NCI-H2227 (cell line): ENCODE data around the gene CHRNA4.
A peak's percentile ranks its signal among the peaks of the same experiment; 100 is the strongest.

Experiments
- DNase-seq: peaks from one replicate; lab custom pipeline; 2025; ENCODE audit not compliant: unreplicated experiment; lab: John Stamatoyannopoulos, UW

CHRNA4 gene

GRCh38 chr20:63379296-63379695 lies 18.1 kb upstream of the CHRNA4 start:
- no peak for DNase-seq

DNA sequence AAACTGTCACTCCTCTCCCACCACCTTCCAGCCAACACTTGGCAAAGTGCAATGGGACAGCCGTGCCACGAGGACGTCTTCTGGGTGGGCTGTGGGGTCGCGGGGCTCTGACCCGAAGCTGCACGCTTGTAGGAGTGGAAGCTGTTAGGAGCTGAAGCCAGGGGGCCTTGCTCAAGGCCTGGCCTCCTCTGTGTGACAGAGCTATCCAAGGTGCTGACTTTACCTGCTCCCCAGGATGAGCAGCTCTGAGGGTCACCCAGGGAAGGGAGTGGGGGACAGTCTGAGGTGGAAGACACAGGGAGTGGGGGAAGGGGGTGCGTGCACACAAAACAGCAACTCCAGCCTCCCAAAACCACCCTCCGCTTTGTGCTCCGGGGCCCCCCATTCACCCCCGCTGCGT lies 17.5 kb upstream of the CHRNA4 start:
- no peak for DNase-seq

DNA sequence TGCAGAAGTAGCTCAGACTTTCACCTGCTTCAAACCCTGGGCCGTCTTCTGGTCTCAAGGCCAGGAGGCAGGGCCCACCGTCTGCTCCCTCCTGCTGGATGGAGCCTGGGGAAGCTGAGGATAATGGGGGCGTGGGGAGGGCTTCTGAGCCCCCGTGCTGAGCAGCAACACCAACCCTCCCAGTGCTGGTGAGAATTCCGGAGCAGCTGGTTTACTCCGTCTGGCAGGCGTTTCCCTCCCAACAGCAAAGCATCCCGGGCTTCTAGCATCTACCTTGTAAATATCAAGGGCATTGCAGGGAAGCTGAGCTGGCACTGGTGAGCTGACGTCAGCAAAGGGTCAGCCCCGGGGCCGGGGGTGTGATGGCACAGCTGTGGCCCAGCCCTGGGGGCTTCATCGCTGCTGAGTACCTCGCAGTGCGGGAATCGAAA lies 16.8 kb upstream of the CHRNA4 start:
- peak; percentile 50 for DNase-seq

DNA sequence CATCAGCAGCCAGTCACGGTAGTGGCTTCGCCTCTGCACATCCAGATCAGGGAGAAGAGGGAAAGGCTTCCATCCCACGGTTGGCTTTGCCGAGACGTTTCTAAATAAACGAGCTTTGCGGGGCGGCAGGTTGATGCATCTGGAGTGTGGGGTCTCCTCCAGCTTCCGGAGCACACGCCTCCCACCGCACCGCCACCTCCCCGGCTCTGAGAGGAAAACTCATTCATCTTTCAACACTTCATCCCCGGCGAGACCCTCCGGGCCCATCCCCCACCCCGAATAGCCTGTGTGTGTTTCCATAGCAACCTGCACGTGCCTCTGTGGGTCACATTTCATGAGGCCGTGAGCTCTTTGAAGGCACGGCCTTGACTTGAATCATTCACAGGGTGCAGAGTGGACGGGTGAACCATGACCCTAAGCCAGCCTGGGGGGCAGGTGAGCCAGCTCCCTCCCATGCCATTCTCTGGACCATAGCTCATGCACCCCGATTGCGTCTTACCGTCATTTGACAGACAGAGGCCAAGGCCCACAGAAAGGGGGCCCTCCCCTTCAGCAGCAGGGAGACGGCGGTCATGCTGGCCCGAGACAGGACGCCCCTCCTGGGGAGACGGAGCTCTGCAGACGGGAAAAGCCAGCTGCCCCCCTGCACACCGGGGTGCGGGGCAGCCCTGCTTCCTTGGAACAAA lies 16.2 kb upstream of the CHRNA4 start:
- peak; percentile 77 for DNase-seq

DNA sequence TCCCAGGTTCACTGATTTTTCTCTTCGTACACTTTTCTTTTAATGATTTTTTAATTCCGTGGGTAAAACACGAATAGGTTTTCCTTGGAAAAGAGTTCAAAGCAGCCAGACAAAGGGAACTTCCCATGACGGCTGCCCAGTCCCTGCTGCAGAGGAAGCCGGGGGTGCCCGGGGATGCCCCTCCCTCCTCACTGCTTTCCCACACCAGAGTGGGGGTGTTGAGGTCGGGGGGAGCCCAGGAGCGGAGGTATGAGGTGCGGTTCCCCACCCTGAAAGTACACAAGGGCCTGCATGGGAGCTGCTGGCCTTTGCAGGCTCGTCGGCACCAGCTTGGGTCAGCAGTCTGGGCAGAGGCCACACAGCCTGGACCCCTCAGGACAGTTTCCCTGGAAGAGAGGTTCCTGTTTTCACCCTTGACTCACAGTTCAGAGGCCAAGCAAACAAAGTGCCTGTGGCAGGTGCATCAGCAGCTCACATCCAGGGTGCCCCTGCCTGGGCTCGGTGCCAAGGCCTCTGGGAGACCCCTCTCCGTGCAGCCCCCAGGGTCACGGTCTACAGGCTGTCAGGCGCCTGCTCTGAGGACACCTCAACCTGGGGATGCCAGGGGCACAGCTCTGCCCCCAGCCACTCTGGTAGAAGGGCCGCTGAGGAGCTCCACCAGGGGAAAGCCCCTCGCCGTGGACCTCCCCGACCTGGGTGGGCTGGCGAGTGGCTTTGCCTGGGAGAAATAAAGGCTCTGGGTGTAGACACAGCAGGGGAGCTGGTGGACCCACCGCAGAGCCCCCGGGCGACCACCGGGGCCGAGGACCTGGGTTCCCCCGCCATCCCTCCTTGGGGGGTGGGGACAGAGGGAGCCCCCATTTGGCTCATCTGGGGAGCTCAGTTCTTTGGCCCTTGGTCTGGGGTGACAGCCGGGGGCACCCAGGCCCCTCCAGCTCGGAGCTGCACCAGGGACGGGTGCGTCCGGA lies 15.4 kb upstream of the CHRNA4 start:
- DNase-seq: no peak

DNA sequence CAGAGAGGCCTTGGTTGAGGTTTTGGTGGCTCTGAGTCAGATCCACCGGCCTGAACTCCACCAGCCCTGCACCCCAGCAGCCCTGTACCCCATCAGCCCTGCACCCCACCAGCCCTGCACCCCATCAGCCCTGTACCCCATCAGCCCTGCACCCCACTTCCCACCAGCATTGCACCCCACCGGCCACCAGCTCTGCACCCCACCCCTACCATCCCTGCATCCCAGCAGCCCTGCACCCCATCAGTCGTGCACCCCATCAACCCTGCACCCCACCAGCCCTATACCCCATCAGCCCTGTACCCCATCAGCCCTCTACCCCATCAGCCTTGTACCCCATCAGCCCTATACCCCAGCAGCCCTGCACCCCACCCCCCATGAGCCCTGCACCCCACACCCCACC lies 14.3 kb upstream of the CHRNA4 start:
- no peak for DNase-seq

- DNase-seq: no peak
Observed at GRCh38 chr20:63374504-63374903, 13.4 kb upstream of the CHRNA4 start.

DNA sequence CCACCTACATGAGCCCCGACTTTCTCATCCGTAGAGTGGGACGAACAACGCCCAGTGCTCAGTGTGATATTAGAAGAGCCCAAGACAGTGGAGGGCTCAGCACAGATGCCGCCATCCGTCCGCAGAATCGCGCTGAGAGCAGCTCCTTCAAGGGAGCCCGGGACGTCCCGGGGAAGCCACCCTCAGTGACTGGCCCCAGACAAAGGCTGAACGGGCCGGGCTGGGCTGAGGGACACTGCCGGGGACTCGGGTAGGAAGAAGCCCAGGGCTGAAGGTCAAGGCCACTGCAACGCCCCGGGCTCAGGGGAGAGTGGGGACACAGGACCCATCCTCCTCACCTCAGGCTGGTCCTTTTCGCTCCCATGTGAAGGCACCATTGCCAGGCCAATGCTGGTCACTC lies 12.8 kb upstream of the CHRNA4 start:
- no peak for DNase-seq

DNA sequence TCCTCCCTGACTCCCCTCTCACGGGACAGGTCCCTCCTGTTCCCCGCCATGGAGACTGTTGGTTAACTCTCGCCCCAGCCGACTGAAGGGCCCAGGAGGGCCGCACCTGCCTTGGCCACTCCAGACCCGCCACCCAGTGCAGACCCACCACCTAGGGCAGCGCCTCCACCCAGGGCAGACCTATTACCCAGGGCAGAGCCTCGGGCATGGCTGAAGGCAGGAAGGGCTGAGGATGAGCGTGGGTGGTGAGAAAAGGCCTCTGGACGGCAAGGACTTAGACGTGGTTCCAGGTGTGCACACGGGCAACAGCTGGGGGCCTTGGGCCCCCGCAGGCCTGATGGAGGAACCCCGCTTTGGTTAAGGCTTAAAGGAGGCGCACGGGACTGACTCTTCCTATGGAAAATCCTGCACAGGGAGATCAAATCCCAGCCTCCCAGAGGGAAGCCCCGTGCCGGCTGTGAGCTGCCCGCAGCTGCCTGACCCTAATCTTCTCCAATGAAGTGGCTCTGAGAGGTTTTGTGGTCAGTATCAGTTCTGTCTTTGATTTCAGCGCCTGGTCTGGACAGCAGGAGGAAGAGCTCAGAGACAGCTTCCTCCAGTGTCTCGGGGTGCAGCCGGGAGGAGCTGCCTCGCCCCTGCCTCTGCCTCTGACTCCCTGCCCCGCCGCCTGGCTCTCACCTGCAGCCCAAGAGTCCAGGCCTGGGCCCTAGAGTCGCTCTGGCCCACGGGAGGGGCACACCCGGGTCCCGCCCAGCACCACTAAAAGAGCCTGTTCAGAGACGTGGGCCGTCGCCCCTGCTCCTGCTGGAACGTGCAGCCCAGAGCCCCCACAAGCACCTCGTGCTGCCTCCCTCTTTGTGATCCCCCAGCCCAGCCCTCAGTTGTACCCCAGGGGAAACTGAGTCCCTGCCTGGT lies 12.1 kb upstream of the CHRNA4 start:
- DNase-seq: no peak

- no peak for DNase-seq
Observed at GRCh38 chr20:63371291-63371865, 10.2 kb upstream of the CHRNA4 start.

DNA sequence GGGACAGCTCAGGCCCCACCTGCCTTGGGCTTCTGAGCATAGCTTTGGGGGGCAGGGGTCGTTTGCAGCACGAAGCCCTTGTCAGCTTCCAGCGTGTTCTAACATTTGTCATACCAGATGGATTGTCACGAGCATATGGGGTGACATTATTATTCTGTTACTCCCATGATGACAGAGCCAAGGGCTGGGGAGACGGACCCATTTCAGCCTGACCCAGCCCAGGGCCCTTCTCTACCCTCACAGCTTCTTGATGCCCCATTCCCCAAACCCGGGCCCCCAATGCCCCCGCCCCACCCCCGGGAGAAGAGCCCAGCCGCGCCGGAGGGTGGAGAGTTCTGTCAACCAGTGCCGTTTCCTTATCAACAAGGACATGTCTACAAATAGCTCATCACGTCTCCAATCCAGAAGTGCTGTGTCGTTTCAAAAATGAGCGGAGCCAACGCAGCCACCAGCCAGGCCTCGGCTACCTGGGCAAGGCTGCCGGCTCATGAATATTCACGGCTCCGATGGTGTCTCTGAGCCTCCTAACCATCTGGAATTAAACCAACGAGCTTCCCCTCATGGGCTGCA lies 9.6 kb upstream of the CHRNA4 start:
- no peak for DNase-seq

GRCh38 chr20:63369724-63370617 lies 8.8 kb upstream of the CHRNA4 start:
- no peak for DNase-seq

GRCh38 chr20:63369024-63369530 lies 7.9 kb upstream of the CHRNA4 start:
- no peak for DNase-seq

- DNase-seq: no peak
Observed at GRCh38 chr20:63368151-63368550, 7.0 kb upstream of the CHRNA4 start.

GRCh38 chr20:63367446-63368055 lies 6.4 kb upstream of the CHRNA4 start:
- DNase-seq: no peak

GRCh38 chr20:63366390-63367365 lies 5.5 kb upstream of the CHRNA4 start:
- DNase-seq: peak; percentile 73

GRCh38 chr20:63365601-63366389 lies 4.6 kb upstream of the CHRNA4 start:
- no peak for DNase-seq
